ENCODE data around the gene PRR14.
"Not testable (repeated sequence)": the region's sequence is repeated elsewhere in the genome, so short reads cannot be mapped to it uniquely, and the experiment has no call there.

Gene PRR14

GRCh38 chr16:30675143-30675542 is 24.4 kb downstream of the PRR14 start:
- Histone ChIP-seq H3K36me3 (ENCODE audit: control insufficient read depth in 1 of 2, insufficient read depth in 2 of 2, low read length in 2 of 2) (peaks cover 0 to 6% of the 10 kb centered on the region in 2 donors), H3K9me3 (ENCODE audit: control insufficient read depth in 1 of 2, low read length in 2 of 2) (no peaks in the 10 kb centered on the region), H3K27me3 (ENCODE audit: low read depth, low read length) (no peaks in the 10 kb centered on the region), H3K4me1 (ENCODE audit: control insufficient read depth in 1 of 2, insufficient read depth in 2 of 2, low read length in 2 of 2) (no peaks in the 10 kb centered on the region), H3K4me3 (ENCODE audit: low read depth in 1 of 2, low read length in 2 of 2) (no peak overlapping the region), H3K27ac (ENCODE audit: low read length) (no peak overlapping the region)

GRCh38 chr16:30677931-30678585 is 27.3 kb downstream of the PRR14 start:
- Histone ChIP-seq H3K4me1 (ENCODE audit: control insufficient read depth in 1 of 2, insufficient read depth in 2 of 2, low read length in 2 of 2) (no peaks in the 10 kb centered on the region), H3K4me3 (ENCODE audit: low read depth in 1 of 2, low read length in 2 of 2) (no peak overlapping the region), H3K27me3 (ENCODE audit: low read depth, low read length) (no peaks in the 10 kb centered on the region), H3K27ac (ENCODE audit: low read length) (no peak overlapping the region), H3K9me3 (ENCODE audit: control insufficient read depth in 1 of 2, low read length in 2 of 2) (no peaks in the 10 kb centered on the region), H3K36me3 (ENCODE audit: control insufficient read depth in 1 of 2, insufficient read depth in 2 of 2, low read length in 2 of 2) (no peaks in the 10 kb centered on the region)

GRCh38 chr16:30678586-30678970 is 27.8 kb downstream of the PRR14 start:
- no peaks in the 10 kb centered on the region for H3K9me3 ChIP-seq (ENCODE audit: control insufficient read depth in 1 of 2, low read length in 2 of 2)
- no peak overlapping the region for H3K27ac ChIP-seq (ENCODE audit: low read length)
- no peaks in the 10 kb centered on the region for H3K27me3 ChIP-seq (ENCODE audit: low read depth, low read length)

GRCh38 chr16:30680326-30680725 is 29.6 kb downstream of the PRR14 start:
- Histone ChIP-seq H3K4me1 (ENCODE audit: control insufficient read depth in 1 of 2, insufficient read depth in 2 of 2, low read length in 2 of 2) (no peaks in the 10 kb centered on the region), H3K36me3 (ENCODE audit: control insufficient read depth in 1 of 2, insufficient read depth in 2 of 2, low read length in 2 of 2) (no peaks in the 10 kb centered on the region), H3K4me3 (ENCODE audit: low read depth in 1 of 2, low read length in 2 of 2) (no peak overlapping the region), H3K27me3 (ENCODE audit: low read depth, low read length) (no peaks in the 10 kb centered on the region), H3K9me3 (ENCODE audit: control insufficient read depth in 1 of 2, low read length in 2 of 2) (no peaks in the 10 kb centered on the region), H3K27ac (ENCODE audit: low read length) (no peak overlapping the region)

More at GRCh38 chr16:30678586-30678970, 27.8 kb downstream of the PRR14 start:
- Histone ChIP-seq H3K4me3 (ENCODE audit: low read depth in 1 of 2, low read length in 2 of 2) (no peak overlapping the region), H3K36me3 (ENCODE audit: control insufficient read depth in 1 of 2, insufficient read depth in 2 of 2, low read length in 2 of 2) (no peaks in the 10 kb centered on the region), H3K4me1 (ENCODE audit: control insufficient read depth in 1 of 2, insufficient read depth in 2 of 2, low read length in 2 of 2) (no peaks in the 10 kb centered on the region)

- Histone ChIP-seq H3K9me3 (ENCODE audit: control insufficient read depth in 1 of 2, low read length in 2 of 2) (no peaks in the 10 kb centered on the region), H3K27ac (ENCODE audit: low read length) (no peak overlapping the region), H3K36me3 (ENCODE audit: control insufficient read depth in 1 of 2, insufficient read depth in 2 of 2, low read length in 2 of 2) (no peaks in the 10 kb centered on the region), H3K4me3 (ENCODE audit: low read depth in 1 of 2, low read length in 2 of 2) (no peak overlapping the region), H3K27me3 (ENCODE audit: low read depth, low read length) (no peaks in the 10 kb centered on the region), H3K4me1 (ENCODE audit: control insufficient read depth in 1 of 2, insufficient read depth in 2 of 2, low read length in 2 of 2) (peaks cover 0 to 2% of the 10 kb centered on the region in 2 donors)
Observed at GRCh38 chr16:30688701-30689100, 37.9 kb downstream of the PRR14 start.

GRCh38 chr16:30691907-30692306 is 41.1 kb downstream of the PRR14 start:
- no peaks in the 10 kb centered on the region for H3K9me3 ChIP-seq (ENCODE audit: control insufficient read depth in 1 of 2, low read length in 2 of 2)
- peaks cover 0 to 3% of the 10 kb centered on the region in 2 donors for H3K4me1 ChIP-seq (ENCODE audit: control insufficient read depth in 1 of 2, insufficient read depth in 2 of 2, low read length in 2 of 2)
- no peak overlapping the region for H3K27ac ChIP-seq (ENCODE audit: low read length)
- H3K4me3 ChIP-seq (ENCODE audit: low read depth in 1 of 2, low read length in 2 of 2), result no peak overlapping the region
- no peaks in the 10 kb centered on the region for H3K36me3 ChIP-seq (ENCODE audit: control insufficient read depth in 1 of 2, insufficient read depth in 2 of 2, low read length in 2 of 2)
- no peaks in the 10 kb centered on the region for H3K27me3 ChIP-seq (ENCODE audit: low read depth, low read length)

- Histone ChIP-seq H3K9me3 (ENCODE audit: control insufficient read depth in 1 of 2, low read length in 2 of 2) (no peaks in the 10 kb centered on the region), H3K27ac (ENCODE audit: low read length) (no peak overlapping the region), H3K4me3 (ENCODE audit: low read depth in 1 of 2, low read length in 2 of 2) (no peak overlapping the region), H3K36me3 (ENCODE audit: control insufficient read depth in 1 of 2, insufficient read depth in 2 of 2, low read length in 2 of 2) (no peaks in the 10 kb centered on the region), H3K4me1 (ENCODE audit: control insufficient read depth in 1 of 2, insufficient read depth in 2 of 2, low read length in 2 of 2) (peaks cover 0 to 5% of the 10 kb centered on the region in 2 donors), H3K27me3 (ENCODE audit: low read depth, low read length) (no peaks in the 10 kb centered on the region)
Observed at GRCh38 chr16:30692396-30693064, 41.8 kb downstream of the PRR14 start.

GRCh38 chr16:30694926-30695693 is 44.4 kb downstream of the PRR14 start:
- Histone ChIP-seq H3K27me3 (ENCODE audit: low read depth, low read length) (no peaks in the 10 kb centered on the region), H3K4me3 (ENCODE audit: low read depth in 1 of 2, low read length in 2 of 2) (no peak overlapping the region), H3K27ac (ENCODE audit: low read length) (no peak overlapping the region), H3K4me1 (ENCODE audit: control insufficient read depth in 1 of 2, insufficient read depth in 2 of 2, low read length in 2 of 2) (peaks cover 9 to 11% of the 10 kb centered on the region in 2 donors), H3K36me3 (ENCODE audit: control insufficient read depth in 1 of 2, insufficient read depth in 2 of 2, low read length in 2 of 2) (peaks cover 4 to 8% of the 10 kb centered on the region in 2 donors), H3K9me3 (ENCODE audit: control insufficient read depth in 1 of 2, low read length in 2 of 2) (no peaks in the 10 kb centered on the region)

GRCh38 chr16:30696646-30697045 is 45.9 kb downstream of the PRR14 start:
- H3K4me3 ChIP-seq (ENCODE audit: low read depth in 1 of 2, low read length in 2 of 2); H3K9me3 ChIP-seq (ENCODE audit: control insufficient read depth in 1 of 2, low read length in 2 of 2); H3K27me3 ChIP-seq (ENCODE audit: low read depth, low read length); H3K27ac ChIP-seq (ENCODE audit: low read length): not testable (repeated sequence)
- Histone ChIP-seq H3K36me3 (ENCODE audit: control insufficient read depth in 1 of 2, insufficient read depth in 2 of 2, low read length in 2 of 2) (peaks cover 6 to 21% of the 10 kb centered on the region in 2 donors), H3K4me1 (ENCODE audit: control insufficient read depth in 1 of 2, insufficient read depth in 2 of 2, low read length in 2 of 2) (peaks cover 12 to 17% of the 10 kb centered on the region in 2 donors)

- Histone ChIP-seq H3K27me3 (ENCODE audit: low read depth, low read length) (no peaks in the 10 kb centered on the region), H3K9me3 (ENCODE audit: control insufficient read depth in 1 of 2, low read length in 2 of 2) (no peaks in the 10 kb centered on the region), H3K36me3 (ENCODE audit: control insufficient read depth in 1 of 2, insufficient read depth in 2 of 2, low read length in 2 of 2) (peaks cover 6 to 22% of the 10 kb centered on the region in 2 donors), H3K4me1 (ENCODE audit: control insufficient read depth in 1 of 2, insufficient read depth in 2 of 2, low read length in 2 of 2) (peaks cover 12 to 17% of the 10 kb centered on the region in 2 donors), H3K27ac (ENCODE audit: low read length) (peak overlapping the region; percentile 93), H3K4me3 (ENCODE audit: low read depth in 1 of 2, low read length in 2 of 2) (peak overlapping the region; percentile 66 to 87)
Observed at GRCh38 chr16:30697264-30698138, 46.7 kb downstream of the PRR14 start.

All from muscle layer of duodenum (tissue), 2 donors.